Activated B cell treated with CpG ODN at 0.5 μM for 24 hours (primary cell): Measurements from ENCODE around the gene FHIT. TPM values are rescaled to one million over a fixed set of nuclear protein-coding genes. Genes with fewer than 3 reads are reported as not detected.

Experiments
- ATAC-seq: fragments of 200-7000 bp; cut with Tn5 transposase; one replicate; pipeline ENCODE4 v1.10.0; 2021; ENCODE audit warnings: low read depth, mild to moderate bottlenecking, moderate library complexity
- CTCF ChIA-PET: fragments of 350-600 bp; sonication (Branson Sonifier 250); formaldehyde crosslinking; loops from one replicate; lab custom pipeline; 2021; ENCODE audit warnings: antibody characterized with exemption; lab: Charles Lee
- POLR2A ChIA-PET: fragments of 350-600 bp; sonication (Branson Sonifier 250); formaldehyde crosslinking; loops from one replicate; lab custom pipeline; 2021; ENCODE audit warnings: antibody characterized with exemption; lab: Charles Lee
- DNase-seq: peaks from one replicate; pipeline ENCODE4 v3.0.0; 2022
- H3K27ac Mint-ChIP-seq: one replicate; pipeline ENCODE4 v1.8.0; 2020; ENCODE audit warnings: mixed read lengths
- H3K27me3 Mint-ChIP-seq: one replicate; pipeline ENCODE4 v1.8.0; 2021; ENCODE audit warnings: mixed read lengths
- H3K36me3 Mint-ChIP-seq: one replicate; pipeline ENCODE4 v1.8.0; 2021; ENCODE audit warnings: low read depth, mixed read lengths
- H3K4me1 Mint-ChIP-seq: one replicate; pipeline ENCODE4 v1.8.0; 2021; ENCODE audit warnings: mixed read lengths
- H3K4me3 Mint-ChIP-seq: one replicate; pipeline ENCODE4 v1.8.0; 2020; ENCODE audit warnings: mild to moderate bottlenecking, mixed read lengths
- H3K9me3 Mint-ChIP-seq: one replicate; pipeline ENCODE4 v1.8.0; 2020; ENCODE audit warnings: mixed read lengths
- intact Hi-C: fragments of 100-400 bp; cut with micrococcal nuclease; formaldehyde crosslinking; loops from one replicate; pipeline ENCODE4 v1.15.1; 2024
- total RNA-seq: library from RNA; stranded (reverse); gene quantifications from 2 replicates; pipeline ENCODE4 v1.2.3, GENCODE V29; 2022
- TF ChIP-seq, protein P1 (sequence below): fragments of 200-600 bp; IDR thresholded peaks from one replicate; pipeline ENCODE4 v1.8.0; 2022; ENCODE audit warnings: antibody characterized with exemption, mild to moderate bottlenecking

FHIT gene
- total RNA-seq, 1 donor from 2014 or later, result 5.5 TPM

DNA sequence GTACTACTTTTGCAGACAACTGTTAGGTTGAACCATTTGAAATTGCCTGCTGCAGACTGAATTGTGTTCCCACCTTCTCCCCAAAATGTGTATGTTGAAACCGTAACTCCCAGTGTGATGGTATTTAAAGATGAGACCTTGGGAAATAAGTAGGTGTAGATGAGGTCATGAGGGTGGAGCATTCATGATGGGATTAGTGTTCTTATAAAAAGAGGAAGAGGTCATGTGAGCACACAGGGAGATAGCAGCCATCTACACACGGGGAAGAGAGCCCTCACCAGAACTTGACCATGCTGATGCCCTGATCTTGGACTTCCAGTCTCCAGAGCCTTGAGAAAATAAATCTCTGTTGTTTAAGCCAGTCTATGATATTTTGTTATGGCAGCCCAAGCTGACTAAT is 17.4 kb upstream of the FHIT start:
- Mint-ChIP-seq H3K27me3 (peaks cover 4% of the 10 kb centered on the region), H3K36me3 (no peaks in the 10 kb centered on the region), H3K9me3 (no peaks in the 10 kb centered on the region), H3K4me3 (no peak overlapping the region), H3K4me1 (no peaks in the 10 kb centered on the region), H3K27ac (no peak overlapping the region)
- DNase-seq (no peak), ATAC-seq (no peak)
- intact Hi-C loops, result no loop called here
- CTCF ChIA-PET, result no interaction called here
- TF ChIP-seq, protein P1, sequence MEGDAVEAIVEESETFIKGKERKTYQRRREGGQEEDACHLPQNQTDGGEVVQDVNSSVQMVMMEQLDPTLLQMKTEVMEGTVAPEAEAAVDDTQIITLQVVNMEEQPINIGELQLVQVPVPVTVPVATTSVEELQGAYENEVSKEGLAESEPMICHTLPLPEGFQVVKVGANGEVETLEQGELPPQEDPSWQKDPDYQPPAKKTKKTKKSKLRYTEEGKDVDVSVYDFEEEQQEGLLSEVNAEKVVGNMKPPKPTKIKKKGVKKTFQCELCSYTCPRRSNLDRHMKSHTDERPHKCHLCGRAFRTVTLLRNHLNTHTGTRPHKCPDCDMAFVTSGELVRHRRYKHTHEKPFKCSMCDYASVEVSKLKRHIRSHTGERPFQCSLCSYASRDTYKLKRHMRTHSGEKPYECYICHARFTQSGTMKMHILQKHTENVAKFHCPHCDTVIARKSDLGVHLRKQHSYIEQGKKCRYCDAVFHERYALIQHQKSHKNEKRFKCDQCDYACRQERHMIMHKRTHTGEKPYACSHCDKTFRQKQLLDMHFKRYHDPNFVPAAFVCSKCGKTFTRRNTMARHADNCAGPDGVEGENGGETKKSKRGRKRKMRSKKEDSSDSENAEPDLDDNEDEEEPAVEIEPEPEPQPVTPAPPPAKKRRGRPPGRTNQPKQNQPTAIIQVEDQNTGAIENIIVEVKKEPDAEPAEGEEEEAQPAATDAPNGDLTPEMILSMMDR, result no peak
- POLR2A ChIA-PET, result no interaction called here

DNA sequence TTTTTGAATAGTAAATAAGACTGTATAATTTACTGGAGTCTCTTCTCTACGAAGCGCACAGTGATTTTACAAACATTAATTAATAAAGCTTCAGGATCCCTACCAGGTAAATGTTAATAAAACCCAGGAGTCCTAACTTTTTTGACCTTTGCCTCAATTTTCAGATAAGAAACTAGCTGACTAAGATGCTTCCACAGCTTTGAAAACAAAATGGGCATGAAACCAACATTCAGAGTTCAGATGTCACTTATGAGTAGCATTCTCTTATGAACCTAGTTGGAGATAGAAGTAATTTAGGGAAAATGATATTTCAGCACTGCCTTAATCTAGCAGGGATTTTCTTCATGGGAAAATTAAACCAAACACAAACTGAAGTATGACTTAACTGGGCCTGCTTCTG is 13.0 kb upstream of the FHIT start:
- ChIA-PET CTCF (no interaction called here), POLR2A (no interaction called here)
- Mint-ChIP-seq H3K27me3 (peaks cover 23% of the 10 kb centered on the region), H3K27ac (no peak overlapping the region), H3K4me1 (no peaks in the 10 kb centered on the region), H3K4me3 (no peak overlapping the region), H3K9me3 (peaks cover 6% of the 10 kb centered on the region), H3K36me3 (no peaks in the 10 kb centered on the region)
- TF ChIP-seq, protein P1, result no peak
- ATAC-seq (no peak), DNase-seq (no peak)
- intact Hi-C loops, result no loop called here

DNA sequence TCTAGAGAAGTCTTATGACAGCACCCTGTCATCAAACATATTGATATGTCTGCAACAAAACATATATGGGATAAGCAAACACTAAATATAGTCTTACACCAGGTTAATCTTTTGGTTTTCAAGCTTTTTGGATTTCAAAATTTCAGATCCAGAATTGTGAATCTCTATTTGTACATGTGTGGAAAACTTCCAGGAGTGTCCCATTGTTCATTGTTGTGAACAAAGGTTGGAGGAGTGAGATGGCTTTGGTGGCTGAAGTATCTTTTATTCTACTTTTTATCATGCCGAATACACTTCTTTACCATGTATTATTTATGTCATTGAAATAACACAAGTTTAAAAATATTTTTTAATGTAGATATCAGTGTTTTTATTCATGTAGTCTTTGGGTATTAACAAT is 5.9 kb upstream of the FHIT start:
- no peak overlapping the region for H3K27ac Mint-ChIP-seq
- ChIA-PET CTCF (no interaction called here), POLR2A (no interaction called here)
- no peaks in the 10 kb centered on the region for H3K36me3 Mint-ChIP-seq
- TF ChIP-seq, protein P1, result no peak
- no peak for DNase-seq
- ATAC-seq, result no peak
- no peak overlapping the region for H3K4me3 Mint-ChIP-seq
- H3K27me3 Mint-ChIP-seq, result peaks cover 18% of the 10 kb centered on the region
- intact Hi-C loops, result no loop called here
- H3K4me1 Mint-ChIP-seq, result peaks cover under 1% of the 10 kb centered on the region
- peaks cover 6% of the 10 kb centered on the region for H3K9me3 Mint-ChIP-seq

DNA sequence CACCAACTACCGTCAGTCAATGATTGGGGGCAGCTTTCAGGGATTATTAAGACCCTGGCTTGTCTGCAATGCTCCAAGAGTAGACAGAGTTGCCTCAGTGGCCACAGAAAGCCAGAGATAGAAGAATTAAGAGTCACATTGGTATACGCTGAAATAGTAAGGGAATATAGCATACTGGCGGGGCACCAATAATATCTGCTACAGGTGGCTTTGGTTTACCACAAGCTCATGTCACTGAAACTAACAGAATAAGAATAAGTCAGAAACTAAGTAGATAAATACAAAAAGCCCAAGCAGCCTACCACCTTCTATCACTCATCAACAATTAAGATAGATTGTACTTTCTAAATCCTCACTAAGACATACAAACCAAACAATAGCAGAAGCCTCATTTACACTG is 2.5 kb upstream of the FHIT start:
- H3K9me3 Mint-ChIP-seq, result no peaks in the 10 kb centered on the region
- H3K4me1 Mint-ChIP-seq, result peaks cover 22% of the 10 kb centered on the region
- H3K27me3 Mint-ChIP-seq, result peaks cover 2% of the 10 kb centered on the region
- no peak for DNase-seq
- H3K4me3 Mint-ChIP-seq, result no peak overlapping the region
- ChIA-PET POLR2A (no interaction called here), CTCF (no interaction called here)
- intact Hi-C loops, result loop anchor here (5.0 kb wide), 1 partner anchor 269 kb away; no protein-coding TSS in a partner anchor
- TF ChIP-seq, protein P1, result no peak
- ATAC-seq, result no peak
- H3K27ac Mint-ChIP-seq, result no peak overlapping the region
- H3K36me3 Mint-ChIP-seq, result peaks cover 5% of the 10 kb centered on the region

DNA sequence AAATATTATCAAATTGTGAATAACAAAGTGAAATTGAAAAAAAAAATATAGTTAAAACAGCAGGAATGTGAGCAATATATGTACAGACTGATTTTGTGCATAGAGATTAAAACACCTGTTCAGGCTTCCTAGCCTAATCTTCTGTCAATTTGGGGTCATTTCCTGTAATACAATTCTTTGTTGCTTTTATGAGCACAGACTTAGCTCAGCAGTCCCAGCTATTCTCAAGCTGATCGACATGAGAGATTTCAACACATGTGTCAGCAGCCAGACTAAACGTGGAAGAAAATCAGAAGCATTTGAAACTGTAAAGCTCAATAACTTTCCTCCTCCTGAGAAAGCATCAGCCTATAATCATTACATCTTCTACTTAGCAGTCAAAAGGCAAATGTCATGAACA is 1.6 kb upstream of the FHIT start:
- no peak overlapping the region for H3K27ac Mint-ChIP-seq
- ATAC-seq (no peak), DNase-seq (no peak)
- H3K4me3 Mint-ChIP-seq, result no peak overlapping the region
- ChIA-PET POLR2A (no interaction called here), CTCF (no interaction called here)
- TF ChIP-seq, protein P1, result no peak
- peaks cover 2% of the 10 kb centered on the region for H3K27me3 Mint-ChIP-seq
- H3K9me3 Mint-ChIP-seq, result no peaks in the 10 kb centered on the region
- intact Hi-C loops, result loop anchor here (5.0 kb wide), 1 partner anchor 269 kb away; no protein-coding TSS in a partner anchor
- peaks cover 22% of the 10 kb centered on the region for H3K4me1 Mint-ChIP-seq
- H3K36me3 Mint-ChIP-seq, result peaks cover 5% of the 10 kb centered on the region
